Thyroid gland (tissue), 4 donors: Measurements from ENCODE around the gene NXPH4. TPM values are rescaled to one million over a fixed set of nuclear protein-coding genes. Genes with fewer than 3 reads are reported as not detected.

Experiments
- DNase-seq, 2 donors: peaks; one replicate each; pipeline ENCODE4 v3.0.0-alpha.2; 2019
- H3K27ac ChIP-seq, 3 donors: fragments of 200-600 bp; sonication (generic); 1 replicate in 2 of 3; 2 replicates in 1 of 3; pipeline ENCODE4 v1.5.1; 2016 to 2019; ENCODE audit warnings: mild to moderate bottlenecking in 1 of 3, moderate library complexity in 1 of 3
- H3K27me3 ChIP-seq: fragments of 200-600 bp; sonication (generic); one replicate; pipeline ENCODE4 v1.5.1; 2019
- H3K36me3 ChIP-seq, 2 donors: fragments of 200-600 bp; sonication (generic); one replicate each; pipeline ENCODE4 v1.5.1; 2016 to 2019
- H3K4me1 ChIP-seq, 2 donors: fragments of 200-600 bp; sonication (generic); one replicate each; pipeline ENCODE4 v1.5.1; 2017 to 2019
- H3K4me3 ChIP-seq, 3 donors: fragments of 200-600 bp; sonication (generic); replicated peaks in 1 of 3; 1 replicate in 2 of 3; 2 replicates in 1 of 3; pipeline ENCODE4 v1.5.1; 2016; ENCODE audit warnings: mild to moderate bottlenecking in 1 of 3
- H3K9me3 ChIP-seq: fragments of 200-600 bp; sonication (generic); one replicate; pipeline ENCODE4 v1.5.1; 2017
- CTCF ChIP-seq, 6 experiments: fragments of 200-600 bp in 3 of 6; fragments of 450-650 bp in 3 of 6; sonication (generic) in 3 of 6; IDR thresholded peaks; one replicate each; pipeline ENCODE4 v1.5.1; 2016 to 2019; ENCODE audit warnings: antibody characterized with exemption in 6 of 6, mild to moderate bottlenecking in 2 of 6, inconsistent platforms in 1 of 6, moderate library complexity in 1 of 6
- POLR2A ChIP-seq, 2 donors: fragments of 450-650 bp; IDR thresholded peaks; one replicate each; pipeline ENCODE4 v1.6.1; 2017; ENCODE audit warnings: antibody characterized with exemption in 2 of 2, mild to moderate bottlenecking in 2 of 2, moderate library complexity in 1 of 2
- WGBS, 2 donors: methylation state at CpG; one replicate each; pipeline ENCODE4 v1.1.5; 2017; 5-methylcytosine and 5-hydroxymethylcytosine counted together
- intact Hi-C: fragments of 100-400 bp; cut with DNase I; formaldehyde crosslinking; loops from one replicate; pipeline ENCODE4 v1.15.1; 2023
- total RNA-seq, 4 donors: library from RNA; depleted of rRNA; stranded (reverse); fragments of >200 nt; gene quantifications; one replicate each; pipeline ENCODE4 v1.2.3, GENCODE V29; 2016

The NXPH4 gene
- total RNA-seq, 4 donors from 2014 or later, result 0.27 TPM; not detected in 3

- Histone ChIP-seq H3K27ac (no peak overlapping the region), H3K9me3 (no peaks in the 10 kb centered on the region), H3K4me1 (peaks cover under 1 to 28% of the 10 kb centered on the region in 2 donors), H3K27me3 (peaks cover 35% of the 10 kb centered on the region), H3K4me3 (no peak overlapping the region), H3K36me3 (no peaks in the 10 kb centered on the region)
- no peak for DNase-seq
- TF ChIP-seq POLR2A (IDR thresholded peaks at IDR 0.05) (no peak), CTCF (IDR thresholded peaks at IDR 0.05) (no peak)
- intact Hi-C loops, result no loop called here
- 21 to 23% methylated on average over 13 of the region's 13 CpGs for WGBS, 2 donors
Measured at GRCh38 chr12:57222286-57223190, 5.9 kb downstream of the NXPH4 start.

- Histone ChIP-seq H3K27me3 (peaks cover 35% of the 10 kb centered on the region), H3K9me3 (no peaks in the 10 kb centered on the region), H3K36me3 (no peaks in the 10 kb centered on the region), H3K27ac (no peak overlapping the region), H3K4me3 (no peak overlapping the region), H3K4me1 (peaks cover 0 to 27% of the 10 kb centered on the region in 2 donors)
- no peak for DNase-seq
- intact Hi-C loops, result no loop called here
- TF ChIP-seq CTCF (IDR thresholded peaks at IDR 0.05), result no peak
- no peak for TF ChIP-seq POLR2A (IDR thresholded peaks at IDR 0.05)
- WGBS, 2 donors, result 34 to 37% methylated on average over 22 of the region's 22 CpGs
Measured at GRCh38 chr12:57223191-57224165, 6.9 kb downstream of the NXPH4 start.

- Histone ChIP-seq H3K4me3 (no peak overlapping the region), H3K4me1 (peaks cover 0 to 32% of the 10 kb centered on the region in 2 donors), H3K36me3 (no peaks in the 10 kb centered on the region), H3K27ac (no peak overlapping the region), H3K9me3 (no peaks in the 10 kb centered on the region), H3K27me3 (peaks cover 35% of the 10 kb centered on the region)
- TF ChIP-seq CTCF (IDR thresholded peaks at IDR 0.05) (no peak), POLR2A (IDR thresholded peaks at IDR 0.05) (no peak)
- DNase-seq, result no peak
- 32 to 36% methylated on average over 18 to 29 of the region's 30 CpGs for WGBS, 2 donors
- intact Hi-C loops, result no loop called here
Measured at GRCh38 chr12:57224278-57224972, 7.8 kb downstream of the NXPH4 start.

- Histone ChIP-seq H3K9me3 (no peaks in the 10 kb centered on the region), H3K36me3 (no peaks in the 10 kb centered on the region), H3K4me1 (peaks cover 3 to 33% of the 10 kb centered on the region in 2 donors), H3K4me3 (no peak overlapping the region), H3K27me3 (peaks cover 35% of the 10 kb centered on the region), H3K27ac (no peak overlapping the region)
- DNase-seq, result peak; percentile 55 to 56
- TF ChIP-seq CTCF (IDR thresholded peaks at IDR 0.05) (peak in 2 of 6 experiments; percentile 21 to 44), POLR2A (IDR thresholded peaks at IDR 0.05) (no peak)
- 18 to 24% methylated on average over 17 to 29 of the region's 61 CpGs for WGBS, 2 donors
- intact Hi-C loops, result no loop called here
Measured at GRCh38 chr12:57224973-57225679, 8.5 kb downstream of the NXPH4 start.
